Hypothalamus (tissue), 51 donors: Measurements from ENCODE around the gene FAP.

ENCODE experiments used
- DNase-seq, 51 donors: peaks; one replicate each; lab custom pipeline; 2025; lab: John Stamatoyannopoulos, UW

FAP gene, protein sequence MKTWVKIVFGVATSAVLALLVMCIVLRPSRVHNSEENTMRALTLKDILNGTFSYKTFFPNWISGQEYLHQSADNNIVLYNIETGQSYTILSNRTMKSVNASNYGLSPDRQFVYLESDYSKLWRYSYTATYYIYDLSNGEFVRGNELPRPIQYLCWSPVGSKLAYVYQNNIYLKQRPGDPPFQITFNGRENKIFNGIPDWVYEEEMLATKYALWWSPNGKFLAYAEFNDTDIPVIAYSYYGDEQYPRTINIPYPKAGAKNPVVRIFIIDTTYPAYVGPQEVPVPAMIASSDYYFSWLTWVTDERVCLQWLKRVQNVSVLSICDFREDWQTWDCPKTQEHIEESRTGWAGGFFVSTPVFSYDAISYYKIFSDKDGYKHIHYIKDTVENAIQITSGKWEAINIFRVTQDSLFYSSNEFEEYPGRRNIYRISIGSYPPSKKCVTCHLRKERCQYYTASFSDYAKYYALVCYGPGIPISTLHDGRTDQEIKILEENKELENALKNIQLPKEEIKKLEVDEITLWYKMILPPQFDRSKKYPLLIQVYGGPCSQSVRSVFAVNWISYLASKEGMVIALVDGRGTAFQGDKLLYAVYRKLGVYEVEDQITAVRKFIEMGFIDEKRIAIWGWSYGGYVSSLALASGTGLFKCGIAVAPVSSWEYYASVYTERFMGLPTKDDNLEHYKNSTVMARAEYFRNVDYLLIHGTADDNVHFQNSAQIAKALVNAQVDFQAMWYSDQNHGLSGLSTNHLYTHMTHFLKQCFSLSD

DNA sequence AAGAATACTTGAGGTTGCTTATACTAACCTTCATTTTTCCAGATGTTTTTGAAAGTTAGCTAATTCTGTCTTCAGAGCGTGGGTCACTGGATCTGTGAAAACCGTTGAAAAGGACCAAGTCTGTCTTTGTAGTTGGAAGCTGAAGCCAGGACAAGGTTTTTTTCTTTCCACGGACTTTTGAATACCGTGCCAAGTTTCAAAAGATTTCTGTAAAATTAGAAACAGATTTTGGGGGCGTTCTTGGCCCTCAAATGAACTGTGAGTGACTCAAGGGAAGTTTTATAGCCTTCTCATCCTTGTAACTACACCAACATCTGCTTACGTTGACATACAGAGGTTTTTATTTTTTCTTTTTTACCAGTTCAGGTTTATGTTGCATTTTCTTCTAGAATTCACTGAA lies at the start of gene FAP:
Gene FAP (minus strand): TSS at position 152 of the 400 bp plus-strand sequence. CDS start 118 bp downstream, at position 34.
- peak in 1 of 51 donors; percentile 41 for DNase-seq

DNA sequence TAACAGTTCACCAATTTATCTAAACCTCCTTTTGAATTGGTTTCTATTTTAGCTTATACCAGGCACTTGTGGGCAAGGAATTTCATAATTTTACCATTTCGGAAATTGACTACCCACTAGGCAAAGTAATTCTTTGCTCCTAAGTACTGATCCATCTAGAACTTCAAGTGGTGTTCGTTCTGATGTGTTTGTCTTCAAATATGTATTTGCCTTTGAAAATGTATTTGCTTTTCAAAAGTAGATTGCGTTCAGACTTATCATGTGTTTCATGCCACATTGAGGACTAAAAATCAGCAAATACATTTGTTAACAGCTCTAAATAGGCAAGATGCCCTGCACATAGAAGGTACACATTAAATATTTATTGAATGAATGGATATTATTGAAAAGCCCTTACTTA lies 48.5 kb upstream of the FAP start:
- no peak for DNase-seq

DNA sequence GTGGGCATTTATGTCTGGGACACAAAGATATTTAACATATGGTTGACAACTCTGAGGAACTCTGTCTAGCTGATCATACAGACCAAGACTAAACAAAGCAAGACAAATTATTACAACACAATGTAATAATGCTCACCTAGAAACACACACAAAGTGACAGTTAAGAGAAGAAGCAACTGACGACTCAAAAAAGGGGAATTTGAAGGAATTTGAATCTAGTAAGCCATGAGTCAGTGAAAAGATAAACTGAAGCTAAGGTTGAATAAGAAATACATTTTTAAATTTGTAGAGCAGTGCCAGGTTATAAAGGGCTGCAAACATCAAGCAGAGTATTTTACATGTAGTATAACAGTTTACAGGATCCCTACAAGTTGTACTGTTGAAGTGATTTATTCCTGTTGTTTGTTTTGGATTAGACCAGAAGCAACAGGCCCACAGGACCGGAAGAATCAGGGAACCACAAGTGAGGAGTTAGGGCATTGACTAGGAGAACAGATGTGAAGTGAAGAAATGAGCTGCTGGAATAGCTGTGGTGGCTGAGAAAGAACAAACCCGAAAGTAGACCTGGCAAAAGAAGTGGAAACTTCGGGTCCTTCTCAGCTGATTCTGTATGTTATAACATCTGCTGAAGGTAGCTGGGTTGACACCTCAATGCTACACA lies 39.6 kb upstream of the FAP start:
- no peak for DNase-seq

DNA sequence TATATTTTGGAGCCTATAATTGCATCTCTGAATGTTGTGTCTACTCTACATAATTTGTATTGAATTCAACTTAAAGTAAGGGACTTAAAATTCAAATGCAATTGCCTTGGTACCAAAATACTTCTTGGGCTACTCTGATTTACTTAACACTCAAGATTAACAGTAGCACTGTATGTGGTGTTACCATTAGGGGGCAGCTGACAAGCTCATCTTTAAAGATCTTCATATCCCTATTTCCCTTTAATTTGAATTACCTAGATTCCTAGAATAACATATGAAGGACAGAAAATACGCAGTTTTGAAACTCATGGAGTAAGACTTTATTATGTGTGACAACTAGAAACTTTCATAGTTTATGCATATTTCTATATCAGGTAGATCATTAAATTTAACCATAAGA lies 37.4 kb upstream of the FAP start:
- DNase-seq: no peak

DNA sequence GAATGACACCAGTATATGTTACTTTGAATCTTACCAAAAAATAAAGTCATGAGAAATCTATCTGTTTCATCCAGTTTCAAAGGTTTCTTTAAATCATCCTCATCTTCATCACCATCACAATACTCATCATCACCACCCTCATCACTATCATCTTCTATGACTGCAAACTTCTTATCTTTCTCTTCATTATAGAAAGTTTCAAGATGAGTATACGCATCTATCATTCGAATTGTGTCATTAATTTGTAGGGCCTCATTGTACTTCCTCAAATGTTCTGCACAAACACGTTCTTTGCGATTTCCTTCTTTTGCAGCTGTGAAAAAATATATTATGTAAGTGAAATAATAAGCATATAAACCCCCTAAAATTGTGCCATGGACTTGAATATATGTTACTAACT lies 34.1 kb upstream of the FAP start:
- DNase-seq: no peak

DNA sequence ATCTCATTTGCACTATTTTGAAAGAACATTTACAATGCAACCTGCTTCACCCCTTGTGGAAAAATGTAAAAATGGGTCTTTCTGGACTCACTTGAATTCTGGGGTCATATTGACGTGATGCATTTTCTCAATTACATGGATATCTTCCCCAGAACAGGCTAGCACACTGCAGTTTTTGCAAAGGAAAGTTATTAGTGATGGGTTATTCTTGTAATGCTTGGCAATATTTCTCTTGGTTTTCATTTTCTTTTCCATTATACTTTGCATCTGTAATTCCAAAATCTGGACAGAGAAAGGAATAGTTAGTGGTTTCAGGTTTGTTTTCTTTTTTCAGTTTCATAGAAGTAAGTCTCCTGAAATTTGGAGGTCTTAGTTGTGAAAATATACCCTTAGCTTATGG lies 24.8 kb upstream of the FAP start:
- DNase-seq: no peak

DNA sequence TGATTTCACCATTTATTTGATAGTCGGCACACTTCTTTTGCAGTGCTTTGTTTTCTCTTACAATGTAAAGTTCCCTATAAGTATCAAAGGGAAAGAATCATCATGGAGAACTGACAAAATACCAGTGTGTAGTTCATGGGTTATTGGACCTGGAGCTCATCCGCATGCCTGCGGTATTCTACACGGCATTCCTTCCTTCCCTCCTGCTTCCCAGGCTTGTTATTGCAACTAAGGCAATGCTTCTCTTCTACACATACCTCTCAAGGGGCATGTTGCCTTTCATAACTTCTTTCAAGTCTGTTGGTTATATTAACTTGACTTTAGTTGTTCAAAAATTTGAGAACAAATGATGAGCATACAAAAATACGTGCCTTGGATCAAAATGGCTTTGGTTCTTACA lies 24.3 kb upstream of the FAP start:
- DNase-seq: no peak

DNA sequence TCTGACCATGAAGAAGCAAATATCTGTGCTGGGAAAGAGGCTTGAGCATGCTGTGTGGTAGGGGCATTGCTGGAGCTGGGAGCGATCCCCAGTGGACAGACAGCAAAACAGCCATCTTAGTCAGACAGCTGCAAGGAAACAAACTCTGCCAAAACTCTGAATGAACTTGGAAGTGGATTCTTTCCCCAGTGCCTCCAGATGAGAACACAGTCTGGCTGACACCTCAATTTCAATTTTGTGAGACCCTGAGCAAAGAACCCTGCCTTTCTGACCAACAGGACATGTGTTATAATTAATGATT lies 23.2 kb upstream of the FAP start:
- DNase-seq: no peak

DNA sequence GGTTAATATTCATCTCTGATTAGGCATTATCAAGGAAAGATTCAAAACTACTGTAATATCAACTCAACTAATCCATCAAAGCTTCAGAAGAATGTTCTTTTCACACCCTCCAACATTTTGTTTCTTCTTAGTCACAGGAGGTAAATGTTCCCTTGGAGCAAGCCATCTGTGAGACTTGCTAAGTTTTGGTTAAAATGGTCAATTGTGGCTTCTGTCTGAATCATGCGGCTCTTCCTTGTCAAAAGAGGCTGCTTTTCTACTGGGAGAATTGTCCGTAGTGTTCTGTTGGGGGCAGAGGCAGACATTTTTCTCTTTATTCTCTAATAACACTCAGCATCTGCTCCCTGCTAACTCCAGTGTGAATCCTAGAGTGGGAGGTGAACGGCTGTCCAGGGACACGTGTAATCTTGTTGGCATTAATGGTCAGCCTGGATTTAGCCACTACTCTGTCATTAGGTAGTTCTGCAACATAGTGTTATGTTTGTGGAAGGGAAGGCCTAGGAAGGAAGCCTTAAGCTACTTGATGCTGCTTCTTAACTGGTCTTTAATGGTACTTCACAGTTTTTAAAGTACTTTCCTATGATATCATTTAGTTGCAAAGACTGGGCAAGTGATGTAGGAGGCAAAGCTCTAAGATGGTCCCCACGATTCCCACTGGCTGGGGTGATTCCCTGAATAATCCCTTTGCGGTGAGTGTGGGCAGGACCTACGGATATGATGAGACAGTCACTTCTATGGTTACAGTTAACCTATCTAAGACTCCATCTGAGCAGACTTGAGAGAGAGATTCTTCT lies 22.6 kb upstream of the FAP start:
- no peak for DNase-seq

DNA sequence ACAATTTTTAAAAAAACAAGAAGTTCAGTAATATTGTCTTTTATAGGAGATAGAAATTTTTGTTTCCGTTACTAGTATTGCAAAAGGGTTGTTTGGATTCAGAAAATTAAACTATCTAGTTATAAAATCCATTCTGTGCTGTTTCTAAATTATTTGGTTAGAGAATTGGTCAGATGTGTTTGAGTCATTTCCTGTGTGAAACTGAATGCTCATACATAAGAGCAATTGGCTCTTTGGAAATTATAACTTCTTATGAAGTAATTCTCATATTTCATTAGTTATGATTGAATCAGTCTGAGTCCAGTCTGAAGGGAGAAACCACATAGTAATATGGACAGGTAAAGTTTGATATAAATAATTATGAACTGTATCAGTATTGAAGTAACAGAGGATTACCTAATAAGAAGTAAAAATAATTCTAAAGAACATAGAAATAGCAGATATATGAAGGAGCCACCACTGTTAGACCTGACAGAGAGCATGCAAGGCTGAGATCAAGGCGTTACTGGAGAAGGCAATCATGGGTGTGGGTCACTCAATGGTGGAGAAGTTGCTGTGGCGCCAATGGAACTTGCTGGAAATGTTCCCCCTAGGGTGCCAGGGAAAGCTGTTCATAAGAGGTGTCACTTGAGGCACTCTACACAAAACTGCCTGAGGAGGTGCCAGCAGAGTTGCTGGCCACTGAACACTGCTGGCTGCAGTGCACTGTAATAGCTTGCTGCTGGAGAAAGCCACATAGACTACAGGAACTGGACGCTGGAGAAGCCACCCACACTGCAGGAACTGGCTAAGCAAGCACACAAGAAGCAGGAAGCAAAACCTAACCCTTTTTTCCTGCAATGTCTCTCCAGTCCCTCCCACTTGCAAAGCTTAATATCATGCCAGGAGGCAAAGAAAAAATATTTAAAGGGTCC lies 18.0 kb upstream of the FAP start:
- peak in 4 of 51 donors; percentile 3 to 13 (median 4) for DNase-seq

DNA sequence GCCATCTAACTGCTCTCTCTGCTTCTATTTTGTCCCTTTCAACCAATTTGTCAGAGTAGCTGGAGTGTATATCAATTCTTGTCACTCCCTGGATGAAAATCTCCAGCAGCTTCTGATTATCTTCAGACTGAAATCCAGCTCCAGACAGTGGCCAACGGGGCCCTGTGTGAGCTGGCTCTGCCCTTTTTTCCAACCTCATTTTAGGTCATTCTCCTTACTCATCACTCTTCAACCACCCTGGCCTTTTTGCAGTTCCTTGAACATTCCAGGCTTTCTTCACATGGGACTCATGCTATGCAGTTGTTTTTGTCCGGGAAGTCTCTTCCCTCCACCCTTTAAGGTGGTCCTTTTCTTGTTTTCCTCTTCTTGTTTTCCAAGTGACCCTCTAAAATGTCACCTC lies 15.4 kb upstream of the FAP start:
- no peak for DNase-seq

DNA sequence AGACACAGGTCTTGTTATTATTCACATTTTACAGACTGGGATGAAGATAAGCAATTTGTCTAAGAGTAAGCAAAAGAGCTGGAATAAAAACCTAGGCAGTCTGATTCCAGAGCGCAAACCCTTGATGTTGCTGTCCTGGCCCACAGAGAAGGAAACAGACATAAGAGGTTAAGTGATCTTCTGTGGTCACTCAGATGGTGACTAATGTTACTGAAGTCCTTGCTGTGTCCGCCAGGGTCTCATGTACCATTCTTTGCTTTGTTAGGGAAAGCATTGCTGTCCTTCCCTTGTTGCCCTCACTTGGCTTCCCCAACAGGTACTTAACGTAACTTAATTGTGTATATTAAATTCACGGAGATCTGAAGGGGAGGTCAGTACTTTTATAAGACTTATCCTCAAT lies 14.9 kb upstream of the FAP start:
- DNase-seq: no peak

DNA sequence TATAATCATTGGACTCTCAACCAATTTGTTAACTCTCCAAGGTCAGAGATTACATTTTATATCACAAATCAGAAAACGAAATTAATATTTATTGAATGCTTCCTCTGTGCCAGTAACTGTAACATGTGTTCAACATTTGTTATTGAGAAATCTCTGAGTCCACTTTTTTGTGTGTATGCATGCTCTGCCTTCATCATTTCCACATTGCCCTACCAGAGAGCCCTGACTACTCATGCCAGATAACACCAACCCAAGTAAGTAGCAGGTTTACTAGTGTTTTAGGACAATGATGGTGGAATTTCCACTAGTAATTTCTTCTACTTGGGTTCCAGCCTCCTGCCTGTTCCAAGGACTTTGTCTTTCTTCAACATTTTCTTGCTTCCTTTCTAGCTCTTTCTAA lies 14.2 kb upstream of the FAP start:
- DNase-seq: no peak

DNA sequence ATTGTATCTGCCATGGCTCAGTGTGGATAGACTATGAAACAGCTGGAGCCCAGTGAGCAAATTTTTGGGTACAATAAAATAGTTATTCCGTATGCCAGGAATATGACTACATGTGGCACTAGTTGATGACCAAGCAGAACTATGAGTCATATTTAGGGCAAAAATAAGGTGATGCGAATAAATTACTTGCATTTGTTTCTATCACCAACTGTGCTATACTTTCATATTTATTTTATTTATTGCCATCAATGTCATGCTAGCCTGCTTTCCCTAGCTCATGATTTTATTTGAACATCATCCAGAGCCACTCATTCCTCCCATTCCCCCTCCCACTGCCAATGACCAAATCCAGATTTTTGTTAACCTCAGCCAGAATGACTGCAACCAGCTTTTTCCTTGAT lies 13.3 kb upstream of the FAP start:
- no peak for DNase-seq

DNA sequence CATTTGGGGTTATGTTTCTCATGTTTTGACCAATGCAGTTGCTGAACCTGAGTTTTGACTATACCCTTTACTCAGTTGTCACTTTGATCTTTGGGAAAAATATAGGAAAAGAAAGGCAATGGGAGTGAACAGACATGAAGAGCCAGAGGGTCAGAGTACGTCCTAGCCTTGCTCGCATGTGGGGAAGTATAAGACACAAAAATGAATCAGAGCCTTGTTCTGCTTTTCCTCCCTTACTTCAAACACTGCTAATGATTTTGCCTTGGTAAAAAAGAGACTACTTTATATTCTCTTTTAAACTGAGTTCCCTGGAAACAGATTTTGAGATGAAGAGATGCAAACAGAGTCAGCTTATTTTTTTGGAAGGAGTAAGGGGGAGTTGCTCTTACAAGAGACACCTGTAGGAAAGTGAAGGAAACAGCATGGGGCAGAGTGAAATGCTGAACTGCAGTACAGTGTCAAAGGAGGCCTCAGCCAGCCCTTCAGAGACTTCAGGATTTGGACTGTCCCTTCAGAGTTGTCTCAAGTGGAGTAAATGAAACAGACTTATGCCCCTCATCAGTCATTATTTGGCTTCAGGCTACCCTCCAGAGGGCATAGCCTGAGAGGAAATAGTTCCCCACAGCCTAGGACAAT lies 11.1 kb upstream of the FAP start:
- no peak for DNase-seq

DNA sequence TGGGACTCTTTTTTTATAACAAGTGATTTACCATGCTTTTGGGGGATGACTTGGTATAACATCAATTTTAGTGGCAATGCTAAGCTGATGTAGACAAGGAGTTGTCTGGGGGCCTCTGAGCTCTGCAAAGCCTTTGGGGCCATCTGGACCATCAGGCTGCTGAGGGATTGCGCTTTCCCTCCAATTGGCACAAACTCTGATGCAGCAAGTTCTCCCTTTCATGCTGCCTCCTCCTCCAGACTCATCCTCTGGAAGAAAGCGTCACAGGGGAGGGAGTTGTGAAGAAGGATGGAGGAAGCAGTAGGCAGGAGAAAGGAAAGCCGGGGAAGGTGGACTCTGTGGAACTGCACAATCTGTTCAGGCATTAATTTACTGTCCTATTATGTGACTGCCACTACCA lies 10.2 kb upstream of the FAP start:
- no peak for DNase-seq

DNA sequence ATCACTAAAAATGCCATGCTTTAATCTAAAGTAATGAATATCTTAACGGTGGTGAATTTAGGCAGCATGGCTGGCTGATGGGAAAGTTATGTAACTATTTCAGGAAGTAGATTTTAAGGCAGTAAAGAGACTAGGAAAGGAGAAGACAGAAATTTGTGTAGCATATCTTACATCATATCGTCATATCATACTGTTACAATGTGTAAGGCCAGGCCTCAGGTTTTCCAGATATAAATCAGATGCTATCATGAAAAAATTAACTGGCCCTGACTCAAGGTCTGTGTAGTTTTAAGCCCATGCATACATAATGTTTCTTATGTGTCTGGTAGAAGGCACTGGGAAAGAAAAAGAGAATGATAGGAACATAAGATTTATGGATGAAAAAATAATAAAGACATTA lies 8.9 kb upstream of the FAP start:
- DNase-seq: no peak

DNA sequence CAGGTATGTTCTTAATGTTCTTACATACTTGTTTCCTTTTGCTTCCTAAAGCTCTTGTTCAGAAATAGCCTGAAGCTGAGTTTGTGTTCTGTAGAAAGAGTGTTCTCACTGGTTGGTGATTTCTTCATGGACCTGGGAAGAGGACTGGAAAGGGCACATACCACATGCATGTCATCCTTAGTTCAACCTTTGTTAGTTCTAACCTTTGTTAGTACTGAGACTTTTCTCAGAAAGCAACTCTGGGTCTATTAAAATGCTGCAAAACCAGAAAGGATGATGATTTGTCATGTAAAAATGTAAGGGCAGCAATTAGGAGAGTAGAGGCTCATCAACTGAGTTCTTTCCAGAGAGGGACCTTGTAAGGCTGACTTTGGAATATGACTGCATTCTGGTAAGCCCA lies 2.5 kb upstream of the FAP start:
- DNase-seq: no peak

DNA sequence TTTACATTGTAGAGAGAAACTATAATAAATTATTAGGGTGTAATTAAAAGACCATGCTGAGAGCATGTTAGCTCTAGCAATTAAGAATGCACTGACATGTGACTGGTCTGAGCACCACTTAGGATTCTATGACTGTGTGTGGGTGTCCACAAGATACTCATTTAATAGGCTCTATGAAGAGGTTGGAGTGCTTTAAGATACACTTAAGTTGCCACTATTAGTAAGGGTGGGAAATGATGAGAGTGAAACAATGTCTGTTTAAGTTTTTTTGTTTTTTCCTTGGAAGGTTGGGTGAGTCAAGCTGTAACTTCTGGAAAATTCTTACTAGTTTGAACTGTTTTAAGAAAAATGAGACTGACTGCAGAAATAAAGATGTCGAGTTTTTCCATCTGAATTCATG lies 1.8 kb upstream of the FAP start:
- no peak for DNase-seq
